ENCODE measurements around the gene SERP2.

DNA sequence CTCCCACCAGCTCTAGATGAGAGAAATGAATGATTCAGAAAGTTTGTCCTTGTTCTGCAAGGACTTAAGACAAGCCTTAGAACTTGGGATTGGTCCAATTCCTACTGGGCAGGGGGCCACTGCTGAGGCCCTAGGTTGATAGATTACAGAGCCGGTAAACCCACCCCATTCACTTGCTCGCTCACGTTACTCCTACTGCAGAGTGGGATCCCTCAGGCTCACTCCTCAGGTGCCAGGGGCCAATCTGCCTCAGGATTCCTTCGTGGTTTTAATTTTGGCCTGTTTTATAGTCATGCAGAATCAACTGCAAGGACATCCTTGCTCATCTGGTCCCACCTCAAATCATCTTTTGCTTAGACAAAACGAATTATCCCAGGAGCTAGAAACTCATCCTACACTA, 59.0 kb downstream of the SERP2 start:
- TF ChIP-seq, protein P1, sequence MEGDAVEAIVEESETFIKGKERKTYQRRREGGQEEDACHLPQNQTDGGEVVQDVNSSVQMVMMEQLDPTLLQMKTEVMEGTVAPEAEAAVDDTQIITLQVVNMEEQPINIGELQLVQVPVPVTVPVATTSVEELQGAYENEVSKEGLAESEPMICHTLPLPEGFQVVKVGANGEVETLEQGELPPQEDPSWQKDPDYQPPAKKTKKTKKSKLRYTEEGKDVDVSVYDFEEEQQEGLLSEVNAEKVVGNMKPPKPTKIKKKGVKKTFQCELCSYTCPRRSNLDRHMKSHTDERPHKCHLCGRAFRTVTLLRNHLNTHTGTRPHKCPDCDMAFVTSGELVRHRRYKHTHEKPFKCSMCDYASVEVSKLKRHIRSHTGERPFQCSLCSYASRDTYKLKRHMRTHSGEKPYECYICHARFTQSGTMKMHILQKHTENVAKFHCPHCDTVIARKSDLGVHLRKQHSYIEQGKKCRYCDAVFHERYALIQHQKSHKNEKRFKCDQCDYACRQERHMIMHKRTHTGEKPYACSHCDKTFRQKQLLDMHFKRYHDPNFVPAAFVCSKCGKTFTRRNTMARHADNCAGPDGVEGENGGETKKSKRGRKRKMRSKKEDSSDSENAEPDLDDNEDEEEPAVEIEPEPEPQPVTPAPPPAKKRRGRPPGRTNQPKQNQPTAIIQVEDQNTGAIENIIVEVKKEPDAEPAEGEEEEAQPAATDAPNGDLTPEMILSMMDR (IDR thresholded peaks at IDR 0.05; ENCODE audit: insufficient read depth, low read depth, low read length) = no peak
- no peak for TF ChIP-seq EZH2 (IDR thresholded peaks at IDR 0.05; ENCODE audit: insufficient read depth, low read length)
